Endothelial cell (in vitro differentiated cells): ENCODE data around the gene CCL27. TPM values are rescaled to one million over a fixed set of nuclear protein-coding genes. Genes with fewer than 3 reads are reported as not detected.

Source experiments
- DNase-seq: peaks from one replicate; pipeline ENCODE4 v3.0.0; 2021; ENCODE audit warnings: low spot score
- H3K27ac Mint-ChIP-seq: one replicate; pipeline ENCODE4 v1.8.0; 2021; ENCODE audit warnings: mixed read lengths, inconsistent platforms; ENCODE audit not compliant: unreplicated experiment
- H3K27me3 Mint-ChIP-seq: one replicate; pipeline ENCODE4 v1.8.0; 2021; ENCODE audit warnings: mild to moderate bottlenecking, moderate library complexity, mixed read lengths, inconsistent platforms; ENCODE audit not compliant: unreplicated experiment
- H3K36me3 Mint-ChIP-seq: one replicate; pipeline ENCODE4 v1.8.0; 2021; ENCODE audit warnings: mild to moderate bottlenecking, low read depth, mixed read lengths, inconsistent platforms; ENCODE audit not compliant: unreplicated experiment
- H3K4me1 Mint-ChIP-seq: one replicate; pipeline ENCODE4 v1.8.0; 2021; ENCODE audit warnings: mild to moderate bottlenecking, mixed read lengths, inconsistent platforms; ENCODE audit not compliant: unreplicated experiment
- H3K4me3 Mint-ChIP-seq: one replicate; pipeline ENCODE4 v1.8.0; 2021; ENCODE audit warnings: mild to moderate bottlenecking, mixed read lengths, inconsistent platforms; ENCODE audit not compliant: unreplicated experiment
- H3K9me3 Mint-ChIP-seq: one replicate; pipeline ENCODE4 v1.8.0; 2021; ENCODE audit warnings: mixed read lengths, inconsistent platforms; ENCODE audit not compliant: unreplicated experiment
- total RNA-seq: library from RNA; stranded (reverse); fragmentation: NEBNext Ultra II Directional; extraction: Animal tissue kit (Norgen Biotek cat#: 25700); gene quantifications from one replicate; pipeline ENCODE4 v1.2.1, GENCODE V29; 2021; ENCODE audit not compliant: unreplicated experiment
- TF ChIP-seq, protein P1 (sequence below): fragments of 200-600 bp; sonication (generic); IDR thresholded peaks from one replicate; pipeline ENCODE4 v1.5.0; 2021; ENCODE audit warnings: antibody characterized with exemption; ENCODE audit not compliant: unreplicated experiment

The CCL27 gene
- total RNA-seq, 1 donor from 2014 or later, result not detected

DNA sequence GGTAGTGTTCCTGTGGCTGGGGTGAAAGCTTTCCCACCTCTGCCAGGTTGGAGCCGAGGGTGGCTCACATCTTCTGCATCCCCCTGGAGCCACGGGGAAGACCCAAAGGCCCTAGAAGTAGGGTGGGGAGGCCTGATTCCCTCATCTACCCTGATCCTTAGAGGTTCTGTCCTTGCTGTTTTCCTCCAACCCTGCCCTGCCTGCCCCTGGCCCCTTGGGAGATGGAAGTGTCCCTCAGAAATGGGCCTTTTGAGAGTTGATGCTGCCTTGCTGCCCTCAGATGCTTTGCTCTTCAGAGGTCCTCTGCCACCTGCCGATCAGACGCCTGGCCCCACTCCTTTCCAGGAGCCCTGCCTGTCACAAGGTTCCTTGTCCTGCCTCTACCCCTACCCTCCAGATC is 22.4 kb upstream of the CCL27 start:
- Mint-ChIP-seq H3K9me3 (no peaks in the 10 kb centered on the region), H3K27ac (no peak overlapping the region), H3K27me3 (peaks cover 12% of the 10 kb centered on the region), H3K4me1 (no peaks in the 10 kb centered on the region), H3K4me3 (no peak overlapping the region), H3K36me3 (no peaks in the 10 kb centered on the region)
- no peak for DNase-seq
- TF ChIP-seq, protein P1, sequence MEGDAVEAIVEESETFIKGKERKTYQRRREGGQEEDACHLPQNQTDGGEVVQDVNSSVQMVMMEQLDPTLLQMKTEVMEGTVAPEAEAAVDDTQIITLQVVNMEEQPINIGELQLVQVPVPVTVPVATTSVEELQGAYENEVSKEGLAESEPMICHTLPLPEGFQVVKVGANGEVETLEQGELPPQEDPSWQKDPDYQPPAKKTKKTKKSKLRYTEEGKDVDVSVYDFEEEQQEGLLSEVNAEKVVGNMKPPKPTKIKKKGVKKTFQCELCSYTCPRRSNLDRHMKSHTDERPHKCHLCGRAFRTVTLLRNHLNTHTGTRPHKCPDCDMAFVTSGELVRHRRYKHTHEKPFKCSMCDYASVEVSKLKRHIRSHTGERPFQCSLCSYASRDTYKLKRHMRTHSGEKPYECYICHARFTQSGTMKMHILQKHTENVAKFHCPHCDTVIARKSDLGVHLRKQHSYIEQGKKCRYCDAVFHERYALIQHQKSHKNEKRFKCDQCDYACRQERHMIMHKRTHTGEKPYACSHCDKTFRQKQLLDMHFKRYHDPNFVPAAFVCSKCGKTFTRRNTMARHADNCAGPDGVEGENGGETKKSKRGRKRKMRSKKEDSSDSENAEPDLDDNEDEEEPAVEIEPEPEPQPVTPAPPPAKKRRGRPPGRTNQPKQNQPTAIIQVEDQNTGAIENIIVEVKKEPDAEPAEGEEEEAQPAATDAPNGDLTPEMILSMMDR, result no peak

GRCh38 chr9:34684145-34684544 is 21.7 kb upstream of the CCL27 start:
- no peaks in the 10 kb centered on the region for H3K36me3 Mint-ChIP-seq
- H3K4me1 Mint-ChIP-seq, result no peaks in the 10 kb centered on the region
- no peak overlapping the region for H3K27ac Mint-ChIP-seq
- no peaks in the 10 kb centered on the region for H3K9me3 Mint-ChIP-seq
- no peak overlapping the region for H3K4me3 Mint-ChIP-seq
- TF ChIP-seq, protein P1, result no peak
- DNase-seq, result no peak
- peaks cover 12% of the 10 kb centered on the region for H3K27me3 Mint-ChIP-seq

- Mint-ChIP-seq H3K9me3 (no peaks in the 10 kb centered on the region), H3K4me3 (no peak overlapping the region), H3K4me1 (no peaks in the 10 kb centered on the region), H3K27me3 (peaks cover 5% of the 10 kb centered on the region), H3K27ac (no peak overlapping the region), H3K36me3 (no peaks in the 10 kb centered on the region)
- DNase-seq, result no peak
- TF ChIP-seq, protein P1, result no peak
Observed at GRCh38 chr9:34675869-34676268, 13.4 kb upstream of the CCL27 start.

GRCh38 chr9:34675048-34675714 is 12.7 kb upstream of the CCL27 start:
- Mint-ChIP-seq H3K27me3 (peaks cover 5% of the 10 kb centered on the region), H3K4me1 (no peaks in the 10 kb centered on the region), H3K36me3 (no peaks in the 10 kb centered on the region), H3K4me3 (no peak overlapping the region), H3K27ac (no peak overlapping the region), H3K9me3 (no peaks in the 10 kb centered on the region)
- DNase-seq, result peak; percentile 89
- TF ChIP-seq, protein P1, result peak; percentile 59

GRCh38 chr9:34674440-34674839 is 12.0 kb upstream of the CCL27 start:
- TF ChIP-seq, protein P1, result no peak
- no peaks in the 10 kb centered on the region for H3K4me1 Mint-ChIP-seq
- DNase-seq, result no peak

More at GRCh38 chr9:34674440-34674839, 12.0 kb upstream of the CCL27 start:
- Mint-ChIP-seq H3K4me3 (no peak overlapping the region), H3K27me3 (peaks cover 5% of the 10 kb centered on the region), H3K9me3 (no peaks in the 10 kb centered on the region), H3K27ac (no peak overlapping the region), H3K36me3 (peaks cover 5% of the 10 kb centered on the region)
